Gastroesophageal sphincter (tissue), 3 donors: ENCODE data around the gene RANBP3.

Source experiments
- EP300 ChIP-seq: sonication (generic); formaldehyde crosslinking; IDR thresholded peaks from one replicate; pipeline ENCODE4 v1.6.1; 2017; ENCODE audit warnings: antibody characterized with exemption, mild to moderate bottlenecking
- POLR2A ChIP-seq, 2 donors: fragments of 450-650 bp; IDR thresholded peaks; one replicate each; pipeline ENCODE4 v1.6.1; 2017; ENCODE audit warnings: antibody characterized with exemption in 2 of 2, mild to moderate bottlenecking in 2 of 2, moderate library complexity in 1 of 2
- POLR2AphosphoS5 ChIP-seq: sonication (generic); formaldehyde crosslinking; IDR thresholded peaks from one replicate; pipeline ENCODE4 v1.6.1; 2017; ENCODE audit warnings: antibody characterized with exemption
- TF ChIP-seq, protein P1 (sequence below), 4 experiments: fragments of 200-600 bp in 2 of 4; fragments of 450-650 bp in 2 of 4; sonication (generic) in 1 of 4; IDR thresholded peaks; one replicate each; pipeline ENCODE4 v1.5.1; 2017 to 2019; ENCODE audit warnings: antibody characterized with exemption in 4 of 4, mild to moderate bottlenecking in 2 of 4, moderate library complexity in 2 of 4

DNA sequence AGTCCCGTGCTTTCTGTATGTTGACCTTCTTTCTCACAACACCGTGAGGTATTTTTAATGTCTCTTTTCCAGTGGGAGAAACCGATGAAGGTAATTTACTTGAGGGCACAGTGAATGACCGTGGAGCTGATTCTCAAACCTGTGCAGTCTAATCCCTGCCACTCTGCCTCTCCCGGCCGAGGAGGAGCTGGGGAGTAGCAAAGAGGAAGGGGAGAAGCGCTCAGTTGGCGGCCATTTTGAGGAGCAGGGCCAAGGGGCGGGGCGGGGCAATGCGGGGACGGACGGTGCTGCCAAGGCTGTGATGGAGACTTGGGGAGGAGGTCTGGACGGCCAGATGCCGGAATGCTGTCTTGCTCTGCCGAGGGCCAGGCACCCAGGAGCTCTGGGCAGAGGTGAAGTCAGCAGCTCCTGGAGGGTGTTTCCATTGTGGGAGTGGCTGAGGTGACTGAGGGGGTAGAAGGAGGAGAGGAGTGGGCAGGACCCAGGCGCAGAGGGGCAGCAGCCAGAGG lies 12.4 kb upstream of the RANBP3 start:
- TF ChIP-seq, protein P1, sequence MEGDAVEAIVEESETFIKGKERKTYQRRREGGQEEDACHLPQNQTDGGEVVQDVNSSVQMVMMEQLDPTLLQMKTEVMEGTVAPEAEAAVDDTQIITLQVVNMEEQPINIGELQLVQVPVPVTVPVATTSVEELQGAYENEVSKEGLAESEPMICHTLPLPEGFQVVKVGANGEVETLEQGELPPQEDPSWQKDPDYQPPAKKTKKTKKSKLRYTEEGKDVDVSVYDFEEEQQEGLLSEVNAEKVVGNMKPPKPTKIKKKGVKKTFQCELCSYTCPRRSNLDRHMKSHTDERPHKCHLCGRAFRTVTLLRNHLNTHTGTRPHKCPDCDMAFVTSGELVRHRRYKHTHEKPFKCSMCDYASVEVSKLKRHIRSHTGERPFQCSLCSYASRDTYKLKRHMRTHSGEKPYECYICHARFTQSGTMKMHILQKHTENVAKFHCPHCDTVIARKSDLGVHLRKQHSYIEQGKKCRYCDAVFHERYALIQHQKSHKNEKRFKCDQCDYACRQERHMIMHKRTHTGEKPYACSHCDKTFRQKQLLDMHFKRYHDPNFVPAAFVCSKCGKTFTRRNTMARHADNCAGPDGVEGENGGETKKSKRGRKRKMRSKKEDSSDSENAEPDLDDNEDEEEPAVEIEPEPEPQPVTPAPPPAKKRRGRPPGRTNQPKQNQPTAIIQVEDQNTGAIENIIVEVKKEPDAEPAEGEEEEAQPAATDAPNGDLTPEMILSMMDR (IDR thresholded peaks at IDR 0.05): no peak
- TF ChIP-seq POLR2A (IDR thresholded peaks at IDR 0.05): no peak
- no peak for TF ChIP-seq EP300
- TF ChIP-seq POLR2AphosphoS5: no peak
